ENCODE data around the gene FEV.

The FEV gene

GRCh38 chr2:219030177-219030940 is 45.4 kb upstream of the FEV start:
- no peaks in the 10 kb centered on the region for H3K36me3 ChIP-seq (replicated peaks in 1 of 2; ENCODE audit: control insufficient read depth in 2 of 2, insufficient read depth in 2 of 2, low read length in 2 of 2)
- peak overlapping the region; percentile 75 for H3K14ac ChIP-seq (ENCODE audit: low read length)
- peak overlapping the region; percentile 29 for H2BK5ac ChIP-seq (ENCODE audit: low read length)
- no peak overlapping the region for H4K91ac ChIP-seq (ENCODE audit: low read depth, low read length, poor library complexity)
- H3K4me2 ChIP-seq (ENCODE audit: insufficient read depth, low read length, poor library complexity, severe bottlenecking): no peak overlapping the region
- peak overlapping the region; percentile 38 for H2BK15ac ChIP-seq (ENCODE audit: low read length)
- H3K27me3 ChIP-seq (ENCODE audit: control insufficient read depth in 3 of 3, insufficient read depth in 3 of 3, low read depth in 1 of 3, low read length in 3 of 3): peaks cover 0 to 52% (median 0%) of the 10 kb centered on the region in 3 experiments
- no peak overlapping the region for H3K4me3 ChIP-seq (ENCODE audit: low read length in 2 of 2)
- DNase-seq (ENCODE audit: low spot score): no peak
- no peak overlapping the region for H3K4ac ChIP-seq (ENCODE audit: low read length)
- H3K27ac ChIP-seq (replicated peaks; ENCODE audit: low read length): no peak overlapping the region
- H2AFZ ChIP-seq (ENCODE audit: low read length): no peak overlapping the region
- peak overlapping the region; percentile 81 for H3K18ac ChIP-seq (ENCODE audit: low read length)
- H2AK5ac ChIP-seq (ENCODE audit: low read depth, low read length): peak overlapping the region; percentile 75
- H3K23ac ChIP-seq (ENCODE audit: low read depth, low read length, poor library complexity): peak overlapping the region; percentile 85
- no peaks in the 10 kb centered on the region for H3K9me3 ChIP-seq (replicated peaks in 1 of 2; ENCODE audit: control insufficient read depth in 2 of 2, insufficient read depth in 1 of 2, low read depth in 1 of 2, low read length in 2 of 2)
- no peak overlapping the region for H2BK120ac ChIP-seq (ENCODE audit: low read depth, low read length)
- H4K8ac ChIP-seq (ENCODE audit: low read depth, low read length): no peak overlapping the region
- peaks cover 2 to 7% of the 10 kb centered on the region in 2 donors for H3K4me1 ChIP-seq (ENCODE audit: control insufficient read depth in 2 of 2, insufficient read depth in 1 of 2, low read depth in 1 of 2, low read length in 2 of 2)
- peaks cover 2% of the 10 kb centered on the region for H3K79me1 ChIP-seq (ENCODE audit: low read depth, low read length)
- no peak overlapping the region for H3K9ac ChIP-seq (ENCODE audit: low read depth, low read length, poor library complexity)
- WGBS, 2 donors (ENCODE audit: extremely low coverage in 2 of 2, insufficient read length in 2 of 2, insufficient replicate concordance in 1 of 2): no CpG with 5 or more reads among the region's 16 CpGs
- peak overlapping the region; percentile 49 for H2BK12ac ChIP-seq (ENCODE audit: low read length)

- H2BK15ac ChIP-seq (ENCODE audit: low read length): peak overlapping the region; percentile 38
- H3K4me2 ChIP-seq (ENCODE audit: insufficient read depth, low read length, poor library complexity, severe bottlenecking): no peak overlapping the region
- H2BK12ac ChIP-seq (ENCODE audit: low read length): no peak overlapping the region
- no peak overlapping the region for H3K4ac ChIP-seq (ENCODE audit: low read length)
- H3K36me3 ChIP-seq (replicated peaks in 1 of 2; ENCODE audit: control insufficient read depth in 2 of 2, insufficient read depth in 2 of 2, low read length in 2 of 2): no peaks in the 10 kb centered on the region
- H3K9me3 ChIP-seq (replicated peaks in 1 of 2; ENCODE audit: control insufficient read depth in 2 of 2, insufficient read depth in 1 of 2, low read depth in 1 of 2, low read length in 2 of 2): no peaks in the 10 kb centered on the region
- H3K27me3 ChIP-seq (ENCODE audit: control insufficient read depth in 3 of 3, insufficient read depth in 3 of 3, low read depth in 1 of 3, low read length in 3 of 3): peaks cover 0 to 53% (median 0%) of the 10 kb centered on the region in 3 experiments
- H3K27ac ChIP-seq (replicated peaks; ENCODE audit: low read length): no peak overlapping the region
- peak overlapping the region; percentile 29 for H2BK5ac ChIP-seq (ENCODE audit: low read length)
- no peak overlapping the region for H2AFZ ChIP-seq (ENCODE audit: low read length)
- peaks cover 2 to 7% of the 10 kb centered on the region in 2 donors for H3K4me1 ChIP-seq (ENCODE audit: control insufficient read depth in 2 of 2, insufficient read depth in 1 of 2, low read depth in 1 of 2, low read length in 2 of 2)
- H3K79me1 ChIP-seq (ENCODE audit: low read depth, low read length): peaks cover 2% of the 10 kb centered on the region
- H4K8ac ChIP-seq (ENCODE audit: low read depth, low read length): no peak overlapping the region
- no CpG with 5 or more reads among the region's 9 CpGs for WGBS, 2 donors (ENCODE audit: extremely low coverage in 2 of 2, insufficient read length in 2 of 2, insufficient replicate concordance in 1 of 2)
- peak overlapping the region; percentile 75 for H2AK5ac ChIP-seq (ENCODE audit: low read depth, low read length)
- H3K14ac ChIP-seq (ENCODE audit: low read length): peak overlapping the region; percentile 75
- peak overlapping the region; percentile 66 for H3K9ac ChIP-seq (ENCODE audit: low read depth, low read length, poor library complexity)
- H3K4me3 ChIP-seq (ENCODE audit: low read length in 2 of 2): no peak overlapping the region
- no peak overlapping the region for H4K91ac ChIP-seq (ENCODE audit: low read depth, low read length, poor library complexity)
- peak overlapping the region; percentile 81 for H3K18ac ChIP-seq (ENCODE audit: low read length)
- DNase-seq (ENCODE audit: low spot score): peak; percentile 78
- H2BK120ac ChIP-seq (ENCODE audit: low read depth, low read length): no peak overlapping the region
- no peak overlapping the region for H3K23ac ChIP-seq (ENCODE audit: low read depth, low read length, poor library complexity)
Measured at GRCh38 chr2:219029829-219030165, 44.8 kb upstream of the FEV start.

- H3K4me2 ChIP-seq (ENCODE audit: insufficient read depth, low read length, poor library complexity, severe bottlenecking): no peak overlapping the region
- H3K4me1 ChIP-seq (ENCODE audit: control insufficient read depth in 2 of 2, insufficient read depth in 1 of 2, low read depth in 1 of 2, low read length in 2 of 2): peaks cover 2 to 9% of the 10 kb centered on the region in 2 donors
- H3K4ac ChIP-seq (ENCODE audit: low read length): peak overlapping the region; percentile 44
- H3K23ac ChIP-seq (ENCODE audit: low read depth, low read length, poor library complexity): peak overlapping the region; percentile 22
- no peaks in the 10 kb centered on the region for H3K36me3 ChIP-seq (replicated peaks in 1 of 2; ENCODE audit: control insufficient read depth in 2 of 2, insufficient read depth in 2 of 2, low read length in 2 of 2)
- DNase-seq (ENCODE audit: low spot score): no peak
- WGBS, 2 donors (ENCODE audit: extremely low coverage in 2 of 2, insufficient read length in 2 of 2, insufficient replicate concordance in 1 of 2): no CpG with 5 or more reads among the region's 13 CpGs
- H4K8ac ChIP-seq (ENCODE audit: low read depth, low read length): peak overlapping the region; percentile 32
- peaks cover 0 to 51% (median 0%) of the 10 kb centered on the region in 3 experiments for H3K27me3 ChIP-seq (ENCODE audit: control insufficient read depth in 3 of 3, insufficient read depth in 3 of 3, low read depth in 1 of 3, low read length in 3 of 3)
- H2AFZ ChIP-seq (ENCODE audit: low read length): no peak overlapping the region
- H3K79me1 ChIP-seq (ENCODE audit: low read depth, low read length): peaks cover 2% of the 10 kb centered on the region
- peak overlapping the region; percentile 35 for H3K18ac ChIP-seq (ENCODE audit: low read length)
- H4K91ac ChIP-seq (ENCODE audit: low read depth, low read length, poor library complexity): no peak overlapping the region
- peak overlapping the region; percentile 66 for H3K14ac ChIP-seq (ENCODE audit: low read length)
- peak overlapping the region; percentile 3 for H2BK15ac ChIP-seq (ENCODE audit: low read length)
- no peak overlapping the region for H3K27ac ChIP-seq (replicated peaks; ENCODE audit: low read length)
- no peaks in the 10 kb centered on the region for H3K9me3 ChIP-seq (replicated peaks in 1 of 2; ENCODE audit: control insufficient read depth in 2 of 2, insufficient read depth in 1 of 2, low read depth in 1 of 2, low read length in 2 of 2)
- H2AK5ac ChIP-seq (ENCODE audit: low read depth, low read length): peak overlapping the region; percentile 23
- no peak overlapping the region for H2BK5ac ChIP-seq (ENCODE audit: low read length)
- H2BK120ac ChIP-seq (ENCODE audit: low read depth, low read length): no peak overlapping the region
- H3K4me3 ChIP-seq (ENCODE audit: low read length in 2 of 2): no peak overlapping the region
- peak overlapping the region; percentile 69 for H2BK12ac ChIP-seq (ENCODE audit: low read length)
- peak overlapping the region; percentile 66 for H3K9ac ChIP-seq (ENCODE audit: low read depth, low read length, poor library complexity)
Measured at GRCh38 chr2:219028996-219029828, 44.2 kb upstream of the FEV start.

- peaks cover 6 to 15% of the 10 kb centered on the region in 2 donors for H3K4me1 ChIP-seq (ENCODE audit: control insufficient read depth in 2 of 2, insufficient read depth in 1 of 2, low read depth in 1 of 2, low read length in 2 of 2)
- no peak overlapping the region for H3K4me2 ChIP-seq (ENCODE audit: insufficient read depth, low read length, poor library complexity, severe bottlenecking)
- H3K18ac ChIP-seq (ENCODE audit: low read length): peak overlapping the region; percentile 22
- H2BK5ac ChIP-seq (ENCODE audit: low read length): no peak overlapping the region
- H3K9me3 ChIP-seq (replicated peaks in 1 of 2; ENCODE audit: control insufficient read depth in 2 of 2, insufficient read depth in 1 of 2, low read depth in 1 of 2, low read length in 2 of 2): no peaks in the 10 kb centered on the region
- no peak overlapping the region for H2AFZ ChIP-seq (ENCODE audit: low read length)
- no peak overlapping the region for H3K9ac ChIP-seq (ENCODE audit: low read depth, low read length, poor library complexity)
- no peaks in the 10 kb centered on the region for H3K36me3 ChIP-seq (replicated peaks in 1 of 2; ENCODE audit: control insufficient read depth in 2 of 2, insufficient read depth in 2 of 2, low read length in 2 of 2)
- DNase-seq (ENCODE audit: low spot score): no peak
- H2BK120ac ChIP-seq (ENCODE audit: low read depth, low read length): no peak overlapping the region
- no peak overlapping the region for H2AK5ac ChIP-seq (ENCODE audit: low read depth, low read length)
- H3K14ac ChIP-seq (ENCODE audit: low read length): peak overlapping the region; percentile 27
- no peak overlapping the region for H3K23ac ChIP-seq (ENCODE audit: low read depth, low read length, poor library complexity)
- peaks cover 2% of the 10 kb centered on the region for H3K79me1 ChIP-seq (ENCODE audit: low read depth, low read length)
- H3K27me3 ChIP-seq (ENCODE audit: control insufficient read depth in 3 of 3, insufficient read depth in 3 of 3, low read depth in 1 of 3, low read length in 3 of 3): peaks cover 0 to 51% (median 0%) of the 10 kb centered on the region in 3 experiments
- no peak overlapping the region for H4K8ac ChIP-seq (ENCODE audit: low read depth, low read length)
- H2BK12ac ChIP-seq (ENCODE audit: low read length): no peak overlapping the region
- no peak overlapping the region for H3K4me3 ChIP-seq (ENCODE audit: low read length in 2 of 2)
- WGBS, 2 donors (ENCODE audit: extremely low coverage in 2 of 2, insufficient read length in 2 of 2, insufficient replicate concordance in 1 of 2): no CpG with 5 or more reads among the region's 5 CpGs
- peak overlapping the region; percentile 87 for H2BK15ac ChIP-seq (ENCODE audit: low read length)
- H3K27ac ChIP-seq (replicated peaks; ENCODE audit: low read length): no peak overlapping the region
- H4K91ac ChIP-seq (ENCODE audit: low read depth, low read length, poor library complexity): no peak overlapping the region
- H3K4ac ChIP-seq (ENCODE audit: low read length): no peak overlapping the region
Measured at GRCh38 chr2:219028141-219028540, 43.2 kb upstream of the FEV start.

Data from neuronal stem cell (in vitro differentiated cells).